Activated naive CD4-positive, alpha-beta T cell treated with anti-CD3 and anti-CD28 coated beads, Interleukin-2, amount 50 U/mL, for 72 hours (primary cell): ENCODE data around the gene PRSS38. TPM values are rescaled to one million over a fixed set of nuclear protein-coding genes. Genes with fewer than 3 reads are reported as not detected.

ENCODE experiments used
- ATAC-seq, 2 donors: fragments of 150-1000 bp; cut with Tn5 transposase; 2 replicates each; pipeline ENCODE4 v1.10.0; 2021; ENCODE audit warnings: mild to moderate bottlenecking in 2 of 2, moderate library complexity in 2 of 2
- DNase-seq, 2 donors: peaks; one replicate each; pipeline ENCODE4 v3.0.0; 2021 to 2022; ENCODE audit warnings: low spot score in 2 of 2
- H3K27ac Mint-ChIP-seq, 2 donors: one replicate each; pipeline ENCODE4 v1.8.0; 2022; ENCODE audit warnings: mild to moderate bottlenecking in 2 of 2, mixed read lengths in 2 of 2
- H3K36me3 Mint-ChIP-seq, 2 donors: one replicate each; pipeline ENCODE4 v1.8.0; 2022; ENCODE audit warnings: mixed read lengths in 2 of 2
- H3K9me3 Mint-ChIP-seq, 2 donors: one replicate each; pipeline ENCODE4 v1.8.0; 2022; ENCODE audit warnings: mixed read lengths in 2 of 2
- total RNA-seq, 2 donors: library from RNA; stranded (reverse); gene quantifications; one replicate each; pipeline ENCODE4 v1.2.3, GENCODE V29; 2022

PRSS38 gene
- total RNA-seq, 2 donors from 2014 or later: not detected

DNA sequence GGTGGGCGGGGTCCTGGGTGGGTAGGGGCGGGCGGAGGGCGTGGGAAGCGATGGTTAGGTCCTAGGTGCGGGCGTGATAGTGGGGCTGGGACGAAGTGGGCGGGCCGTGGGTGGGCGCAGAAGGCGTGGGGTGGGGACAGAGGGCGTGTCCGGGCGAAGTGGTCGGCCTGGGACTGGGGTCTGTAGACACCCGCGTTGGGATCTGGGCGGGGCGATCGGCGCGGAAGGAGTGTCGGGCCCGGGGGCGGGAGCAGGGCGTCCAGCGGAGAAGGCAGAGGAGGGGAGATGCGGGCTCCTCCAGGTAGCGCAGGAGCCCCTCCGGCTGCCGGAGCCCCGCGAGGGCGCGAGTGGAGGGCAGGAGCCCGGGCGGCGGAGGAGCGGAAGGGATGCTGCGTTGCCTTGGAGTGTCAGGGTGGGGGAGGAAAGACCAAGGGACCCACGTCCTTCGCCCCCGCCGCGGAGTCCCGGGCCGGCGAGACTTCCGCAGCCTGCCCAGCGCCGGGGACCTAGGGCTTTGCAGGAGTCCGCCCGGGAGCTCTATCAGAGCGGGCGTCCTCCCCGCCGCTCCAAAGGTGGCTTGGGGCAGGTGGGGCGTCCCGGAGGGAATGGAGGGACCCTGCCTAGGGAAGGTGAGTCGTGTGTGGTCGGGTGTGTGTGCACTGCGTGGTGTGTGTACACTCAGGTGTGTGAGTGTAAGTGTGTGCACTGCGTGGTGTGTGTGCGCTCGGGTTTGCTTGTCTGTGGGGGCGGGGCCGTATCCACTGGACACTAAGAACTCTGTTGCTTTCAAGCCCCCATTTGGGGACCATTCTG, 27.0 kb upstream of the PRSS38 start:
- peak; percentile 69 to 77 for DNase-seq

DNA sequence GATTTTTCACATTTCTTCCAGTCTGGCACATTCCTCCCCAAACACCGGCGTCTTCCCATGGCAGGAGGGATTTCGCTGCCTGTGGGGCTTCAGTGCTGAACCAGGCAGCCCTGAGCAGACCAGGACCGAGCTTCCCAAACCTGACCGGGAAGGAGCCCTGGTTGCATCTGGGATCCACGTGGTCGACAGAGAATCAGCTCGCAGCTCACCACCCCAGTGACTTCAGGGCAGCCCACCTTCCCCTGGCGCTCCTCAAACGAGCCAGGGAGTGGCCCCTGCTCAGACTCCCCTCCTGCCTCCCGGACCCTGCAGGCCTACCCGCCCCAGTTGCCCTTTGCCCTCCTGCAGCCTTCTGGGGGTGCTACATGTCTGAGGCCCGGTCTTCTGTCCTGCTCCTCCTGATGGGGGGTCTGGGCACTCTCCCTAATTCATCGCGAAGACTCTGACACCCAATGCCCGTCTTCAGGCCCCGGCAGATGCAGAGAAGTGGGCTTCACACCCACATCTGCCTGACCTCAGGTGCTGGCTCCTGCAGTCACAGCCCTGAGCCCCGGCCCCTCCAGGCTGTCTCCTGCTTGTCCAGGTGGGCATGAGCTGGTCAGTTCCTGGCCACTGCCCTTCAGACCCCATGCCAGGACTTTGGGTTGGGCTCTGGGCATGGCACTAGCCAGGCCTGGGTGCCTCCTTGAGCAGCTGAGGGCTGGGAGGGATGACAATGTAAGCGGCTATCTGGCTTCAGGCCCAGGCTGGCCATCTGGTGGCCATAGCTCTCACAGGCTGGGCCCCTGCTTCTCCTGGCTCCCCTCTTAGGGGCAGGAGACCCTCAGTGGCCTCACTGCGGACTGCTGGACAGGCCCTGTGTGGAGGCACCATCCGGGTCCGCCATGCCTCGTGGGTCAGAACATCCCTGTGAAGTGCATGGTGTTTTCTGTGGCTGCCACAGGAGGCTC, 26.1 kb upstream of the PRSS38 start:
- no peak for ATAC-seq
- H3K27ac Mint-ChIP-seq: no peak overlapping the region
- no peak for DNase-seq
- H3K36me3 Mint-ChIP-seq: no peaks in the 10 kb centered on the region
- no peaks in the 10 kb centered on the region for H3K9me3 Mint-ChIP-seq

More for the DNA sequence above, 27.0 kb upstream of the PRSS38 start:
- Mint-ChIP-seq H3K36me3 (no peaks in the 10 kb centered on the region), H3K27ac (no peak overlapping the region), H3K9me3 (no peaks in the 10 kb centered on the region)
- ATAC-seq: peak; percentile 66 to 80

DNA sequence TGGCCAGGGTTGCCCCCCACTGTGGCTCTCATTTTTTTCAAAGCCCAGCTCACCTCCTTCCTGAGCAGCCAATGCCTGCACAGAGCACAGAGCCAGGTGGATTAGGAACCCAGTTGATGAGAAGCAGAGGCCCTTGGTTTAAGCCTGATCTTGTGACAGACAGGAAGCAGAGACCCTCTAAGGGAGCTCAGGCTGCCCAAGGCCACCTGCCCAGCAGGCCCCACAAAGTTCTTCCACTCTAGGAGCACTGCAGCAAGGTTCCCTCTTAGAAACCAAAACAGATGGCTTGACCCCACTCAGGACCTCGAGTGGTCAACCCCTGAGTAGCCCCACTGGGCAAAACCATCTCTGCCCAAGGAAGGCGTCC, 25.5 kb upstream of the PRSS38 start:
- ATAC-seq (no peak), DNase-seq (no peak)
- Mint-ChIP-seq H3K36me3 (no peaks in the 10 kb centered on the region), H3K9me3 (no peaks in the 10 kb centered on the region), H3K27ac (no peak overlapping the region)

DNA sequence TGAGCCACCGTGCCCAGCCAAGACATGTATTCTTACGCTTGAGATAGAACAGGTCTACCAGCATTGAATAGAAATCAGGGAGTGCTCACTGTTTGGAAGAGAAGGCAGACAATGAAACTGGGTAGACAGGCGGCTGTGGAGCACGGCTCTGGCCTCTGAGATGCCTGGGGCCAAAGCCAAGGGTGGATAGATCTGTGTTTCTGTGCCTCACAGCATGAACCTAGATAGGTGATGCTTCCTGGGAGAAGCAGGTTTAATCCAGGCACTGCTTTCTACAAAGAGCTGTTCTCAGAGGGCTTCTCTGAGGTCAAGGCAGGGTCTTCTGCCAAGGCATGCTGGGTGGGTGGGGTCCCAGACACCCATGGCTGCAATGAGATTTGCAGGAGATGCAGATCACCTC, 24.6 kb upstream of the PRSS38 start:
- H3K36me3 Mint-ChIP-seq: no peaks in the 10 kb centered on the region
- DNase-seq (no peak), ATAC-seq (no peak)
- no peak overlapping the region for H3K27ac Mint-ChIP-seq
- H3K9me3 Mint-ChIP-seq: no peaks in the 10 kb centered on the region

DNA sequence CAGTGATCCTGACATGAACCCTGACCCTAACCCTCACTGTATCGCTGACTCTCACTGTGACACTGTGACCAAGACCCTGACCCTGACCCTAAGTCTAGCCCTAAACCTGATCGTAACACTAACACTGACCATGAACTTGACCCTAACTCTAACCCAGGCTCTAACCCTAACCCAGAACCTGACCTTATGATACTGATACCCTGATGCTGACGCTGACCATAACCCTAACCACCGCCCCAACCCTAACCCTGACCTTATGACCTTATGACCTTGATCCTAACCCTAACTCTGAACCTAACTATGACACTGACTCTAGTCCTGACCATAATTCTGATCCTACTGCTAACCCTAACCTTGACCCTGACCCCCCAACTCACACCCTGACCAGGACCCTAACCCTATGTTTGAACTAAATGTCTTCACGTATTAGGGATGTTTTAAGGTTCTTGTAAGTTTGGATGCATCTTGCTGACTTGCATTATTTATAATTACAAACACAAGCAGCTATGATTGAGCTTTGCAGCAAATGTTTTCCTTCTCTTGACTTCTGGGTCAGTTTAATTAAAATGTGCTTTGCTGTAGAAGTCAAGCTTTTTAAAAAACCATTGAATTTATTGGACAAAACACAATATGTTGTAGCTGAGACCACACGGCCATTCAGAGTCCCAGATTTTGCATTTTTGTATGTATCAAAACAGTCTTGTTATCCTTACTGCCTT, 23.9 kb upstream of the PRSS38 start:
- no peak for DNase-seq
- no peak for ATAC-seq
- no peaks in the 10 kb centered on the region for H3K36me3 Mint-ChIP-seq
- no peaks in the 10 kb centered on the region for H3K9me3 Mint-ChIP-seq
- no peak overlapping the region for H3K27ac Mint-ChIP-seq

DNA sequence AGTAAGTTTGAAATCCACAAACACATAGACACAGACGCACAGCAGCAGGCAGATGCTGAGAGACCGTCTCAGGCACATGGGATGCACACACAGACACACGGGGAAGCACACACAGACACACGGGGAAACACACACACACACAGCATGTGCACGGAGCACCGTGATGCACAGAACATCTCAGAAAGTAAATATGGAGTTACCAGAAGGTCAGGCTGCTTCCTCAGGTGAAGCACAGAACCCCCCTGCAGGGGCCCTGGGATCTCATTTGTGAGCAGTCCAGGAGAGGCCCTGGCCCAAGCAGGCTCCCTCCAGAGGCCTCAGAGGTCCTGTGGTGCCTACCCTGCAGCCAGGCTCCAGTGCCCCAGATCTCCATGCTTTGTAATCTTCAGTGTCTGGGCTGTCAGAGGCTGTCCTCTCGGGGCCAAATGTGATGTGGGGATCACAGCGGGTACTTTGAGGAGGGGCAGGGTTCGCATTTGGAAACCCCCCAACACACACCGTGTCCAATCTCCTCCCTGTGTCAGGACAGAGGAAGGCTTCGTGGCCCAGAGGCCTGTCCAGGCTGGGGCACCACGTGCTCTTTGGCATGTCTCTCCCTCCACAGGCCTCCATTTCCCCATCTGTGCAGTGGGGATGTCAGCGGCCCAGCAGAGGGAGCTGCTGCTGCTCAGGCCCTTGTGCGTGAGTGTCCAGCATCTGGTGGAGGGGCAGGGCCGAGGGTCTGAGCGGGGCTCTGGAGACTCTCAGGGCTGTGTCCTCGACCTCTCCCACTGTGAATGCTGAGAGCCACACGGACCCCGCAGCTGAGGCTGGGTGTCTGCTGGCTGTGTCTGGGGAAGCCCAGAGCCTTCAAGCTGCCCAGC, 23.0 kb upstream of the PRSS38 start:
- Mint-ChIP-seq H3K9me3 (no peaks in the 10 kb centered on the region), H3K36me3 (no peaks in the 10 kb centered on the region), H3K27ac (no peak overlapping the region)
- ATAC-seq (no peak), DNase-seq (no peak)

DNA sequence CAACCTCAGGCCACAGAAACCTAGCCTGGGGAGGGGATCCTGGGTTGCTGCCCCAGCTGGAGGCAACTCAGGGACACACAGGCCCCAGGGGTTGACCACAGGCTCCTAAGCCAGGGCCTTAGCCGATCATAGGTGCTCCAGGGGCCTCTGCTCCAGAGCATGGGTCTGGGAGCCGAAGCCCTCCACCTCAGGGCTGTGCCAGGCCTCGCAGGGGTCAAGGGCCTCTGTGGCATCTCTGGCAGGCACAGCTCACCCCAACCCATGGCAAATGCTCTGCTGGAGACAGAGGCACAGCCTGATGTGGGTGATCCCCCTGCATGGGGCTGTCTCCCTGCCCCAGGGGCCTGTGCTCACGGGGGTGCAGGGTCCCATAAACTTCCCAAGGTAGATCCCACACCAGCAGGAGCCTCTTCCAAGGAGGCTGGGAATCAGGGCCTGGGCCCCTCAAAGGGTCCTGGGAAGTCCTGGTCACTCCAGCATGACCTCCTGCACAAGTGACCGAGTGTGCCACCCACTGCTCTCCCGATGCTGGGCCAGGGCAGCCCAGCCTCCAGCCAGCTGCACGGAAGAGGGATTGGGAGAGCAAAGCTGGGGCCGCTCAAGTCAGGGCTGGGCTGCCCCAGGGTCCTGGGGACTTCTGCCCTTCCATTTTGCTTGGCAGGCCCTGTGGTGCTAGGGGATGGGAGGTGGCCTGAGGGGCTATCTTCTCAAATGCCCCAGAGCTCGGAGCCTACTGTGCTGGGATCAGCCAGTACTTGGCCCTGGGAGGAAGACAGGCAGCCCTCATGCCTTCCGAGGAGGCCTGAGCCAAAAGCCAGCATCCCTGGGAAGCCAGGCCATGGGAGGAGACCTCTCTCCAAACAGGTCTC, 22.2 kb upstream of the PRSS38 start:
- no peak for DNase-seq
- no peaks in the 10 kb centered on the region for H3K36me3 Mint-ChIP-seq

DNA sequence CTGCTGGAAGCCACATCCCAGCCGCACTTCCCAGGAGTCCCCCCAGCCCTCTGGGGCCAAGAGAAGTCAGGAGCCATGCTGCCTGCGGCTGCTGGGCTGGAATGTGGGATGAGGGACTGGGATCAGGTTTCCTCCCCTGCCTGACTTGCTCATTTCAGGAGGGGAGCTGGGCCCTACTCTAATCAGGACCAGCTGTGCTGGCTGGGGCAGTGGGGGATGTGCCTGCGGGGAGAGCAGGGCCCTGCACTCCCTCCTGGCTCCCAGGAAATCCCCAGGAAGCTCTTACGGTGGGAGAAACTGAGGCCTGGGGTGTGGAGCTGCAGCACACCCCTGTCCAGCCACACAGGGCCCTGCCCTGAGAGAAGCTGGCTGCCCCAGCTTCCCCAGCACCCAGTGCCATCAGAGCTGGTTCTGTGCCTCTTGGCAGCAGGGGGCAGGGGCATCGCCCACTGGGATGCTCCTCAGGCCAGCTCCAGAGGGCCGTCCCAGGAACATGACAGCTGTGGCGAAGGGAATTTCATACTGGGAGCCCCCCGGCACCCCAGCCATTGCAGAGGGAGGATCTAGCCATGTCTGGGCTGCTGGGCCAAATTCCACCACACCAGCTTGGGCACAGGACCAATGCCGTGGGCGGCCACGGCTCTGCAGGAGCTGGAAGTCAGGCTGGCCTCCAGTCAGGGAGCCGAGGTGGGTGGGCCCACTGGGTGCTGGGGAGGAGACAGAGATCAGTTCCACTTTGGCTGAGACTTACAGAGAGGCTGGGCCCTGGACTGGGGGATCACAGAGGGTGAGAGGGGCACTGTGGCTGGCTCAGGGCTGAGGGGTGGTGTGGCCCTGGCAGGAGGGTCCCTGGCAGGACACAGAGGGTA, 21.3 kb upstream of the PRSS38 start:
- Mint-ChIP-seq H3K36me3 (no peaks in the 10 kb centered on the region), H3K9me3 (no peaks in the 10 kb centered on the region), H3K27ac (peak overlapping the region in 1 of 2 donors; percentile 29)
- DNase-seq (no peak), ATAC-seq (no peak)

More for the DNA sequence above, 22.2 kb upstream of the PRSS38 start:
- H3K27ac Mint-ChIP-seq: no peak overlapping the region
- ATAC-seq: no peak
- no peaks in the 10 kb centered on the region for H3K9me3 Mint-ChIP-seq

DNA sequence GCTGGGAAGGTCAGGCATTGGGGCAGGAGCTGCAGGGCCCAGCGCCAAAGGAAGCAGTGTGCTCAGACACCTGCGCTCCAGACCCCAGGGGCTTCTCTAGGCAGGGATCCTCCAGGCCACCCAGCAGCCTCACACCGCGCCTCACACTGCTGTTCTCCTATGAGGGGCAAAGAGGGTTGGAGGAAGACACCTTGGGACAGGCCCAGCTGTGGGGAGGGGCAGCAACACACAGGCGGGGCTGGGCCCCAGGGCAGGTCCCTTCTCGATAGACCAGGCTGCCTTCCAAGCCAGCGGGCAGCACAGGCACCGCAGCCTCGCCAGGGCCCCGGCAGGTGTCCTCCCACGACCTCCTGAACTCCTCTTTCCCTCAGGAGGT, 20.7 kb upstream of the PRSS38 start:
- no peaks in the 10 kb centered on the region for H3K9me3 Mint-ChIP-seq
- no peaks in the 10 kb centered on the region for H3K36me3 Mint-ChIP-seq
- DNase-seq (no peak), ATAC-seq (no peak)
- peak overlapping the region in 1 of 2 donors; percentile 9 for H3K27ac Mint-ChIP-seq

DNA sequence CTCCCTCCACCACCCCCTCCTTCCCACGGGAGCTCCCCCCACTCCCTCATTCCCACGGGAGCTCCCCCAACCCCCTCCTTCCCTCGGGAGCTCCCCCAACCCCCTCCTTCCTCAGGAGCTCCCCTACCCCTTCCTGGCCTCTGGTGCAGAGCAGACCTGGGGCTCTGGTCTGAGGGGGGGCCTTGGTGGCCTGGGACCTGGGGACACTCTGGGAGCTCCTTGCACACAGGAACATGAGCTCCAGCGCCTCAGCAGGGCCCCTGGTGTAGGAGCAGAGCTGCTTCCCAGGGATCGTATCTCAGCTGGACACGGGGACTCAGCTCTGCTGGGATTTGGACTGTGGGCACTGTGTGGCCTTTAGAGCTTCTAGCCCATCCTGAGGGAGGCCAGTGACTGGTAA, 19.7 kb upstream of the PRSS38 start:
- no peak overlapping the region for H3K27ac Mint-ChIP-seq
- no peaks in the 10 kb centered on the region for H3K36me3 Mint-ChIP-seq
- ATAC-seq (no peak), DNase-seq (no peak)
- H3K9me3 Mint-ChIP-seq: no peaks in the 10 kb centered on the region

DNA sequence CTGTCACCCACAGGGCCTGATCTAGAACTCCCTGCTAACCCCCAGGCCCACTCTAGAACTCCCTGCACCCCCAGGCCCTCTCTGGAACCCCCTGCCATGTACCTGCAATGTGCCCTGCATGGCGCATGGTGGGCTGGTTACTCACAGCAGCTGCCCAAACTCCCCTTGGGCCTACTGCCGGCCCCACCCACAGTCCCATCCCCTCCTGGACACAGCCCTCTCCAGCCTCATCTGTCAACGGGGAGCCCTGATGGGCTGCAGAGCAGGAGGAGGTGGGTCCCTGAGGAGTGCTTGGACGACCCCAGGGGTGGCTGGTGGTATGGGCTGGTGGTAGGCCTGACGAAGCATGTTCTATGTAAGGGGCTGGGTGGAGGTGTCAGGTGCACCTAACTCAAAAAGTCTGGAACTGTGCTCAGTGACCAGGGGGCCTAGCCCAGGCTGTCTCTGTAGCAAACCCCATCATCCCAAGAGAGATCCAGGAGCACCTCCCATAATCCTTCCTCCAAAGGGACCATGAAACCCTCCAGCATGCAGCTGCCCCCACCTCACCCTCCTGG, 19.0 kb upstream of the PRSS38 start:
- no peak for ATAC-seq
- no peaks in the 10 kb centered on the region for H3K9me3 Mint-ChIP-seq
- DNase-seq: no peak
- no peak overlapping the region for H3K27ac Mint-ChIP-seq
- no peaks in the 10 kb centered on the region for H3K36me3 Mint-ChIP-seq

DNA sequence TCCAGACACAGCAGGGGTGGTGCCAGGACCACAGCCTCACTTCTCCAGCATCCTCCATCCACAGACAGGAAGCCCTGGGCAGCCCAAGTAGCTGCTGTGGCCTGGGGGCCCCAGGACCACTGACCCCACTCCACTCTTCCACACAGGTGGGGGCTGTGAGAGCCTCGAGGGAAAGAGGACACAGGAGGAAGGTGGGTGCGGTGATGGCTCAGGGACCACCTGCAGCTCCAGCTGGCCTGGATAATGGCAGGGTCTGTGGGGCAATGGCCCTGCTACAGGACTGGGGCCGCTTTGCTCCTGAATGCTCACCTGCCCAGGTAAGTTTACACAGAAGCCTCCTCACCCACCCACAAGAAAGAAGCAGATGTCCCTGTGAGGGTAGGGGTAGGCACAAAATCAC, 18.3 kb upstream of the PRSS38 start:
- no peak for ATAC-seq
- Mint-ChIP-seq H3K27ac (no peak overlapping the region), H3K9me3 (no peaks in the 10 kb centered on the region), H3K36me3 (no peaks in the 10 kb centered on the region)
- no peak for DNase-seq

DNA sequence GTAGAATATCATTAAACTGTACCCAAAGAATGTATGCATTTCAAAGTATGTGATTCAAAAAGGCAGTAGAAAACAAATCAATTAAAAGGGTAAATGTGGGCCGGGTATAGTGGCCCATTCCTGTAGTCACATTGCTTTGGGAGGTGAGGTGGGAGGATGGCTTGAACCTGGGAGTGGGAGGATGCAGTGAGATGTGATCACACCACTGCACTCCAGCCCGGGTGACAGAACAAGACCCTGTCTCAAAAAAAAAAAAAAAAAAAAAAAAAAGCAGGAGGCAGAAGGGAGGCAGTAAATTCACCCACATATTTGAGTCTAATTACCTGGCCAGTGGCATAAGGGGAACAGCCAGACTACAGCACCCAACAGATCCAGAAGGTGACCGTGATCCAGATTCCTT, 17.9 kb upstream of the PRSS38 start:
- Mint-ChIP-seq H3K27ac (no peak overlapping the region), H3K9me3 (no peaks in the 10 kb centered on the region), H3K36me3 (no peaks in the 10 kb centered on the region)
- DNase-seq (no peak), ATAC-seq (no peak)

DNA sequence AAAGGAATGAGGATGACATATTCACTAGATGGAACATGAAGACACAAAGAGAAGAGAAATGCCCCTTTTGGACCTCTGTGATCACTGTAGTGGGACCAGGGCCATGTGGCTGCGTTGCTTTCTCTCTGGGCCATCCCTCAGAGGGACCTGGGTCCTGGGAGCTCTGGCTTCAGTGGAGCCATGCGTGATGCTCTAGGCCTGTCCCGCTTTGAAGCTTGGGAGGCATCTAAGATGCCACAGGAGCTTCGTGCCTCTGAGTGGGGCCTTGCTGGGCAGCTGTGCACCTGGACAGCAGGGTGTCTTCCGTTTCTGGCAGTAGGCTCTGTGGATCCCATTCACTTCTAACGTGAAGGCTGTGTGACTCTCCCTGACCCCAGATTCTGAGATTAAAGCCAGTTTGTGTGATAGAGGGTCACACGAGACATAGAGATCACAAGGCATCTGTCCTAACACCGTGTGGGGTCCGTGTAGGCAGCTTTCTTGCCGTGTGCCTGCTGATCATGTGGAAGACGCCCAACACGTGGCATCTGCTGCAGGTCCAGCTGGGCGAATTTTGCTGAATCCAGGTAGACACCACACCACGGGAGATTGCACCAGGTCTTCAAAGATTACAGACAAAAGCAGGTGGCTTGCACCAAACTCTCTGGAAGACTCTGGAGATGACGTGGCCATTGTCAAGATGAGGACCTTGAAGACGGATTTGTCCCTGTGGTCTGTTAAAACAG, 17.2 kb upstream of the PRSS38 start:
- no peaks in the 10 kb centered on the region for H3K9me3 Mint-ChIP-seq
- ATAC-seq (no peak), DNase-seq (no peak)
- no peaks in the 10 kb centered on the region for H3K36me3 Mint-ChIP-seq
- H3K27ac Mint-ChIP-seq: no peak overlapping the region
